GM10266 (cell line): ENCODE results near the gene TMSB4X.

ENCODE experiments used
- DNase-seq: peaks from one replicate; pipeline ENCODE4 v3.0.0; 2012; ENCODE audit errors: extremely low spot score
- CTCF ChIP-seq: IDR thresholded peaks from 2 replicates; pipeline ENCODE4 v1.5.1; 2012; ENCODE audit warnings: mild to moderate bottlenecking, low read depth; ENCODE audit not compliant: control insufficient read depth, insufficient read depth; ENCODE audit errors: missing control alignments

TMSB4X gene

GRCh38 chrX:12945494-12945893 lies 29.4 kb upstream of the TMSB4X start:
- no peak for TF ChIP-seq CTCF

GRCh38 chrX:12946406-12946805 lies 28.5 kb upstream of the TMSB4X start:
- no peak for DNase-seq
- no peak for TF ChIP-seq CTCF

More at GRCh38 chrX:12945494-12945893, 29.4 kb upstream of the TMSB4X start:
- no peak for DNase-seq

- TF ChIP-seq CTCF, result peak; percentile 90
- peak; percentile 36 for DNase-seq
These were observed 27.9 kb upstream of the TMSB4X start for GRCh38 chrX:12946838-12947544.

GRCh38 chrX:12947545-12948235 lies 27.2 kb upstream of the TMSB4X start:
- no peak for DNase-seq
- no peak for TF ChIP-seq CTCF

GRCh38 chrX:12948495-12948894 lies 26.4 kb upstream of the TMSB4X start:
- DNase-seq, result no peak
- TF ChIP-seq CTCF, result no peak

- no peak for DNase-seq
- TF ChIP-seq CTCF, result no peak
These were observed 25.5 kb upstream of the TMSB4X start for GRCh38 chrX:12949205-12949926.
